IPS-11a (cell line): Measurements from ENCODE around the gene ENTREP1.
"Not testable (repeated sequence)": the region's sequence is repeated elsewhere in the genome, so short reads cannot be mapped to it uniquely, and the experiment has no call there.

Experiments used
- H3K4me3 ChIP-seq: one replicate; pipeline ENCODE4 v1.5.1; 2013; ENCODE audit warnings: low read depth, low read length, control low read depth

ENTREP1 gene

GRCh38 chr9:69400470-69400869 lies 75.5 kb downstream of the ENTREP1 start:
- H3K4me3 ChIP-seq: no peak overlapping the region

DNA sequence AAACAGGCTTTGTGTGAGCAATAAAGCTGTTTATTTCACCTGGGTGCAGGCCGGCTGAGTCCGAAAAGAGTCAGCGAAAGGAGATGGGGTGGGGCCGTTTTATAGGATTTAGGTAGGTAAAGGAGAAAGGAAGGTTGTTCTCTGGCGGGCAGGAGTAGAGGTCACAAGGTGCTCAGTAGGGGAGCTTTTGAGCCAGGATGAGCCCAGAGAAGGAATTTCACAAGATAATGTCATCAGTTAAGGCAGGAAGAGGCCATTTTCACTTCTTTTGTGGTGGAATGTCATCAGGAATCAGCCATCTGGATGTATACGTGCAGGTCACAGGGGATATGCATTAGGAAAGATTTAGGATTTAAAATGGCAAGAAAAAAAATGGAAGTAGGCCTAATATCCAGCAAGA lies 84.9 kb downstream of the ENTREP1 start:
- not testable (repeated sequence) for H3K4me3 ChIP-seq

DNA sequence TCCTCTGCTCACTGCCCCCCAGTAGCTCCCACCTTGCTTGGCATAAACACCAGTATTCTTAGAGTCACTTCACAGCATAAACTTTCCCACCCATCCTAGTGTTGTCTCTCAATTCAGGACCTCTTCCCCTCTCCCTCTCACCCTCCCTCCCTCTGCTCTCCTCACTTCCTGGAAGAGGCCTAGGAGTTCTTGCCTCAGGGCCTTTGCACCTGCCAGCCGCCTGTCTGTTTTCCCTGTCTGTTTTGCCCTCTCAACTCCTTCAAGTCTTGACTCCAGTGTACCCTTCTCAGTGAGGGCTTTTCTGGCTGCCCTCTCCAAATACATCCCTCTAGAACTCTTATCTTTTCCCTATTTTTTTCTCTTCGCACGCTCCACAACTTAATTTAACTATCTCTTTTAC lies 86.2 kb downstream of the ENTREP1 start:
- no peak overlapping the region for H3K4me3 ChIP-seq

DNA sequence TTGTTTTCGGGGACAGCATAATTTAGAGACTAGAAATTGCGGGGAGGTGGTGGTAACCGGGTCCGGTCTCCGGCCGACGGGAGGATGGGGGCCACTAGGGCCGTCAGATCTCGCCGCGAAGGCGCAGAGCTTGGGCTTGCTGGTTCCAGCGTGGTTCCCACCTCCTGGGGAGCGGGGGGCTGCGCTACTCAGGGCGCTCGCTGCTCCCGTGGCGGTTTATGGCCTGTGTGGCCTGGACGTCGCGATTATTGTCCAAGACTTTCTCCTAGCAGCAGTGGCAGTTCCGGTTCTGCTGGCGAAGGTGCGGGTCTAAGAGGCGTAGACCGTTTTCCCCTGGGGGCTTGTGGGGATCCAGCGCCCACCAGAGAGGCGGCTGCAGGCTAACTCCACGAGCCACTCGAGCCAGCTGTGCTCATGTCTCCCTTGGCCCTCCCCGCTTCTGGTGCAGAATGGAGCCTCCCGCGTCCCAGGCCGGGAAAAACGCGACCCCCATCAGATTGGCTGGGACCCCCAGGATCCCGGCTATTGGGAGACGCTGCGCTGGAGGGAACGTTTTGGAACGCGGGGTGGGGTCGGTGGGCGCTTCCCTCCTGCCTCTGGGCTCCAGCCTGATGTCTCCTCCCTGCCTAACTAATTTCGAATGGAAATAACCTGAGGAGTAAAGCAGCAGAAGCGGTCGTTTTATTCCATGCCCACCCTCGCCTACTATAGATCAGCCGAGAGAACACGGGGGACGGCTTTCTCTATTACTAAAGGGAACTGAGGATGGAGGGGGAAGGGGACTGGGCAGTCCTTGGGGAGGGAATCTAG lies 87.1 kb downstream of the ENTREP1 start:
- H3K4me3 ChIP-seq: no peak overlapping the region

GRCh38 chr9:69412741-69413150 lies 87.7 kb downstream of the ENTREP1 start:
- H3K4me3 ChIP-seq: no peak overlapping the region

- no peak overlapping the region for H3K4me3 ChIP-seq
These were observed 95.7 kb downstream of the ENTREP1 start for GRCh38 chr9:69420611-69421270.

- H3K4me3 ChIP-seq: no peak overlapping the region
These were observed 97.1 kb downstream of the ENTREP1 start for GRCh38 chr9:69421908-69422801.

DNA sequence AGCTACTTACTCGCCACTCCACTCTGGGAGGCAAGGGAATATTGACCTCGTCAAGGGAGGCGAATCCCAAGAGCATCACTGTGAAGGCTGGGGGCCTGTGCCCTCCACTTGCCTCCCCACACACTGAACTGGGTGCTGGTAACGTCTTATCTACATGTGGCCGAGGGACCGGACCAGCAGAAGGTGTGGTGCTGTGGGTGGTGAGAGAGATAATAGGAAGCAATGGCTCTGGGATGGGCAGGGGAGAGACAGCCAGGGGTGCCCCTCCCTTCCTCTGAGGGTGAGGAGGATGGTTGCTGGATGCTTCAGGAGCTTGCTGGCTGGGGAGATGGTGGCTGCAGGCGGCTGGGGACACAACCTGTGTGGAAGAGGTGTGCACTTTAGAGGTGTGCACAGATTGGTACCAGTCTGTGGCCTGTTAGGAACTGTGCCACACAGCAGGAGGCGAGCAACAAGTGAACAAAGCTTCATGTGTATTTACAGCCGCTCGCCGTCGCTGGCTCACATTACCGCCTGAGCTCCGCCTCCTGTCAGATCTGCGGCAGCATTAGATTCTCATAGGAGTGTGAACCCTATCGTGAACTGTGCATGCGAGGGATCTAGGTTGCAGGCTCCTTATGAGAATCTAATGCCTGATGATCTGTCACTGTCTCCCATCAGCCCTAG lies 100.3 kb downstream of the ENTREP1 start:
- no peak overlapping the region for H3K4me3 ChIP-seq

DNA sequence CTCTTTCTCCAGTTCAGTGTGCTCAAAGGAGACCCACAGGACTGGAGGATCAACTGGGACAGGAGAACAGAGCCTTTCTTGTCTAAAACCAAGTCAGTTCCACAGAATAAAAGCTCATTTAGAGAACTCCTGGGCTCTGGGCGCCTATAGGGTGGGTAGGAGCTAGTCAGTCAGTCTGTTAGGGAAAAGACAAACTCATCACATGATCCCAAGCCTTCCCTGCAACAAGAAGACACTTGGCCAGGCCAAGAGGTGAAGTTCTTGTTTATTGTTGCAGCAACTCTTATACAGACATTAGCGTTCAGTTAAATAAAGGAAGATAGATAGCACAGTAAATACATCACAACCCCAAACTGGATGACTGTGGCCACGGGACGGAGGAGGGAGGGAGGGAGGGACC lies 102.3 kb downstream of the ENTREP1 start:
- no peak overlapping the region for H3K4me3 ChIP-seq

DNA sequence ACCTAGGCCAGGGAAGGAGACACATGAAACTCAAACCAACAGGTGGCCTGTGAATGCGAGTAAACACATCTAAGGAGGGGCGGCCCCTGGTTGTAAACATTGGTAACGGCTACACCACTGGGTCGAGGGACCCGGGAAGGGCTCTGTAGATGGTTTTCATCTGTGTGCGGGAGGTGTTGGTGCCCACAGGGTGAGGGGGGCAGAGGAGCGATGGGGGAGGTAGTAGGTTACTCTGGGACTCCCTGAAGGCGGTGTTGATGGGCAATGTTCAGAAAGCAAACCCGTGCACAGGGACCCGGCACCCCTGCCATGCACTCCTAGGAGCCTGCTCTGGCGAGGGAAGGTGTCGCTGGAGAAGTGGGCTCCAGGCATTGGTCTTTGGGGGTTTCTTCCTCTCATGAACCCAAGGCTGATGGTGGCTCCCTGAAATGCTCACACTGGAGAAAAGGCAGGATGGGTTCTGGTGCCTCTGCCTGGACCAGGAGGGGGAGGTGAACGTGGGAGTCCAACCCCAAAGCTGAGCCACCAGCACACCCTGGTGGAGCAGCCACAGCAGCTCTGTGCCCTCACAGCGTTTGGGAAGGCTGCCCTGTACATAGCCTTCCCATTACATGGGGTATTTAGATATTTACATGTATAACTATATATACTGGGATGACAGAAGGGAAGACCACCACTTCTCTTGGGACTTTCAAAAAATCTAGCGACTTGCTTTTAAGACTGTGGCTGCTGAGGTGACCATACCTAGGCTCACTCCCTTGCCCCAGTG lies 103.2 kb downstream of the ENTREP1 start:
- H3K4me3 ChIP-seq: no peak overlapping the region

DNA sequence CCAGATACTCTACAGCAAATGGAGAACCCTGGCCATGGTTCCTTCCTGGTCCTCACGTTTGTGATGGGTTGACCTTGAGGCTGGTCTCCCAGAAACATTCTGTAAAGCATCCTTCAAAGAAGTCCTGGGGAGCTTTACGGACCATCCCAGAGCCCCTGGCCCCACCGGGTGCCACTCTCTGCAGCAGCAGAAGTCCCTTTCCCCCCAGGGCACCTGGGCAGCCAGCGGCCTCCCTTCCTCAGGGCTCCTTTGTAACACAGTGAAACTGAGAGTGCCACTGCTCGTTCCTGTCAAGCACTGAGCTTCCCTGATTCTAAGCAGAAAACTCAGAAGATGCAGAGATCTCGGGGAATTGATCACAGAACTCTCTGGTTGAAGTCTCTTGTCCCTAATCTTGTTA lies 104.3 kb downstream of the ENTREP1 start:
- H3K4me3 ChIP-seq: no peak overlapping the region

- H3K4me3 ChIP-seq: no peak overlapping the region
These were observed 105.2 kb downstream of the ENTREP1 start for GRCh38 chr9:69430206-69430605.

GRCh38 chr9:69431203-69431602 lies 106.2 kb downstream of the ENTREP1 start:
- no peak overlapping the region for H3K4me3 ChIP-seq

DNA sequence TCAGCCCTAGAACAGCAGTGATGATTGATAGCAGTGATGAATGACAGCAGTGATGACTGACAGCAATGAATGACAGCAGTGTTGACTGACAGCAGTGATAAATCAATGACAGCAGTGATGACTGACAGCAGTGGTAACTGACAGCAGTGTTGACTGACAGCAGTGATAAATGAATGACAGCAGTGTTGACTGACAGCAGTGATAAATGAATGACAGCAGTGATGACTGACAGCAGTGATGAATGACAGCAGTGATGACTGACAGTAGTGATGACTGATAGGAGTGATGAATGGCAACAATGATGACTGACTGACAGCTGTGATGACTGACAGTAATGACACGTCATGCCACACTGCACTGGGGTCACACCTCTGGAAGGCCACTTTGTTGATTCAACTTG lies 106.8 kb downstream of the ENTREP1 start:
- H3K4me3 ChIP-seq: no peak overlapping the region

GRCh38 chr9:69432623-69433022 lies 107.6 kb downstream of the ENTREP1 start:
- no peak overlapping the region for H3K4me3 ChIP-seq

GRCh38 chr9:69433392-69433791 lies 108.4 kb downstream of the ENTREP1 start:
- H3K4me3 ChIP-seq: no peak overlapping the region

DNA sequence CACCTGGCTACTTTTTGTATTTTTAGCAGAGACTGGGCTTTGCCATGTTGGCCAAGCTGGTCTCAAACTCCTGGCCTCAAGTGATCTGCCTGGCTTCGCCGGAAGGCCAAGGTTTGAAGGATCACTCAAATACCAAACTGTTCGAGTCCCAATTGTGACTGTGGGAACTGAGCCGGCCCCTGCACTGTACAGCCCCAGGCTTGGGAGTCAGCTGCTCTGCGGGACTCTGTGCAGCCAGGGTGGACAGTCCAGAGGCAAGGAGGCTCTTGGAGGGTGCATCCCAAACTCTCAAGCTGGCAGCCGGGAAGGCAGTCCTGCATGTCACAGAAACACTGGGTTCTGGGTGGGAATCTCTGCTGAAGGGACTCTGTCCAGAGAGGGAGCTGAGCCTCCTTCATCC lies 109.0 kb downstream of the ENTREP1 start:
- no peak overlapping the region for H3K4me3 ChIP-seq

- H3K4me3 ChIP-seq: not testable (repeated sequence)
These were observed 114.6 kb downstream of the ENTREP1 start for GRCh38 chr9:69439654-69440053.

GRCh38 chr9:69440254-69440955 lies 115.4 kb downstream of the ENTREP1 start:
- not testable (repeated sequence) for H3K4me3 ChIP-seq
